ENCODE data around the gene TMEM163.
"Not testable (repeated sequence)": the region's sequence is repeated elsewhere in the genome, so short reads cannot be mapped to it uniquely, and the experiment has no call there.

TMEM163 gene

DNA sequence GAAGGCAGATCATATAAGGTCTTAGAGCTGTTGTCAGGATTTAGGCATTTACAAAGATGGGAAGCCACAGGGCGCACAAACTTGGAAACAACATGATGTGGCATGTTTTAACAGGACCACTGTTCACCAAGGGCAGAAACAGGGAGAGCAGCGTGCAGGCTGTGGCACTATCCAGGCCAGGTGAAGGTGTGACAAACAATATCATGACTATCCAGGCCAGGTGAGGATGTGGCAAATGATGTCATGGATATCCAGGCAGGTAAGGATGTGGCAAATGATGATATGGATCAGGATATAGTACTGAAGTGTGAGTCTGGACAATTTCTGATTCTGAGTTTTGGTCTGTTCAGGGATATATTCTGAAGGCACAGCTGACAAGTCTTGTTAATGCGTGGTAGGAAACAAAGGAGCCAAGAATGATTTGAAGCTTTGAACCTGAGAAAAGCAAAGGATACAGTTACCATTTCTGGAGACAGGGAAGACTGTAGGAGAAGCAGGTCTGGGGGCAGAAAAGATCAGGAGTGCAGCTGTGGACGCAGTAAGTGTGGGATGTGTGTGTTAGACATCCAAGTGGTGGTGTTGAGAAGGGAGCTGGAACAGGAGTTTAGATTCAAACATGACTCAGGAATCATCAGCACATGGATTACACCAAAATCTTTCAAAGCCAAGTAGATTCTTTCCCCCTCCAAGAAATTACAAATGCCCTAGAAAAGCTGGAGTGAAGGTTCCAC, 205.9 kb downstream of the TMEM163 start:
- DNase-seq: no peak

- DNase-seq: no peak
Measured at GRCh38 chr2:134508391-134508790, 210.4 kb downstream of the TMEM163 start.

- DNase-seq: no peak
Measured at GRCh38 chr2:134507697-134508096, 211.1 kb downstream of the TMEM163 start.

GRCh38 chr2:134507159-134507558, 211.6 kb downstream of the TMEM163 start:
- not testable (repeated sequence) for DNase-seq

DNA sequence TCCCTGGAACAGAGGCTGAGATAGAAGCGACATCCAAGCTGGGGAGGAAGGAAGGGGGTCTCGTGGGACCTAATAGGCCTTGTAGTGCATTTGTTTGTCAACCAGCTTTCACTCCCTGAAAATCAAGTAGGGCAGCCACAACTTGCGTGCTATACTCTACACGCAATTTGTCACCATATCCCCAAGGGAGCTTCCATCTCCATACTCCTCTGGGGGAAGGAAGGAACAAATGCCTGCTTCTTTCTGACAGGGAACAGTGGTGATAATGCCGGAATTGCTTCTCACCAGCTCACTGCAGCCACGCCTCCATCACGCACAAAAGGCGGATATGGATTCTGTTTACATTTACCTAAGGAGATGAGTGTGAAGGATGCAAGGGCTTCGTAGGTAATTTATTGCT, 213.4 kb downstream of the TMEM163 start:
- DNase-seq: no peak

DNA sequence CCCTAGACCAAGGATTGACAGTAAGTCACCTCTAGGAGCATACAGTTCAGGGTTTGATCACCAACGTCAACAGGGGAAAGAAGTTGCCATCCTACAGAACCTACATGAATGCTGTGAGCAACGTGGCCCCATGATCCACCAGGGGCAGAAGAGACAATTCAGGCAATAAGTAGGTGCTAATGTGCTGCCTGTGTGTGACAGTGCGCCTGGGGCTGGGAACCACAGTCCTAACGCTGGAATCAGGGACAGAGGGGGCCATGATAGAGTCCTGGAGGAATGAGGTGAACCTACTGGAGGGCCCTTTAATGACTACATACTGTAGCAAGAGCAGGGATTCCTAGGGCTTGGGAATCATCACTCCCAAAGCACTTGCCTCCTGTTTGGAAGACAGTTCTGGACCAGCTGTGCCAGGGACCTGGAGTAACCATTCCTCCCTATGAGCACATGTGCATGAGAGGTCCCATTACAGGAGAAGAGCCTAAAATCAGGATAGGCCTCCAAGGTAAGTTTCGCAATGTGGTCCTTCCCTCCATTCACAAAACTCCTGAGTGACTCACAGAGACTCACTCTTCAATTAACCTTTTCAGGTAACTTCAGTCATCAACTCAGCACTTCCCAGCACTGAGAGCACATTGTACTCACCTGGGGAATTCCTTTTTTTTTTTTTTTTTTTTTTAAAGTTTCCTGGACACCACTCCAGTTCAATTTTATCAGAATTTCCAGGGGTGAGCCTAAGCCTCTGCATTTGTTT, 214.0 kb downstream of the TMEM163 start:
- no peak for DNase-seq

- DNase-seq: no peak
Measured at GRCh38 chr2:134502104-134502503, 216.7 kb downstream of the TMEM163 start.

DNA sequence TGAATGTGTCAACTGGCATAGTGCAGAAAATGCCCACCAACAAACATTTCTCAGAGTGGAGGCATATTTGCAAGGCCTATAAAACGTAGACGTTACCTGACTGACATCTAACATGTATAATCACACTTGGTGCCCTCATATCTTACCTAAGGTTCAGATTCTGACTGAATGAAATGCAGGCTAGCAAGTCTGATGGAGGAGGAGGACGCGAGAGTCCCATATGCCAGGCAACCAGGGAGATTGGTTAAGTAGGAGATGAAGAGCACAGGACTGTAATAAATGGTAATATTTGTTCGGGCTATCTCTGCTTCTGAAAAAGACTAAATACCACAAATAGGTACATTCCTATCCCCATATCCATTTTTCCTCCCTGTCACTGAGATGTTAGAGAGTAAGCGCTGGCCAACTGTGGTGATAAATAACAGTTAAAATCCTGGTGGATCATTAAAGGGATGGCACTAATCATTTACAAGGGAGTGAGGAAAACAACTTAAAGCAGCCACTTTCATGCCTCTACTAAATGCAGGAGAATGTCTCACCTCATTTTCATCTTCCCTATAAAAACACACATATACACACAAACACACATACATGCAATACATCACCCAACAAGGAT, 217.2 kb downstream of the TMEM163 start:
- DNase-seq: no peak

- DNase-seq: no peak
Measured at GRCh38 chr2:134500211-134500935, 218.4 kb downstream of the TMEM163 start.

DNA sequence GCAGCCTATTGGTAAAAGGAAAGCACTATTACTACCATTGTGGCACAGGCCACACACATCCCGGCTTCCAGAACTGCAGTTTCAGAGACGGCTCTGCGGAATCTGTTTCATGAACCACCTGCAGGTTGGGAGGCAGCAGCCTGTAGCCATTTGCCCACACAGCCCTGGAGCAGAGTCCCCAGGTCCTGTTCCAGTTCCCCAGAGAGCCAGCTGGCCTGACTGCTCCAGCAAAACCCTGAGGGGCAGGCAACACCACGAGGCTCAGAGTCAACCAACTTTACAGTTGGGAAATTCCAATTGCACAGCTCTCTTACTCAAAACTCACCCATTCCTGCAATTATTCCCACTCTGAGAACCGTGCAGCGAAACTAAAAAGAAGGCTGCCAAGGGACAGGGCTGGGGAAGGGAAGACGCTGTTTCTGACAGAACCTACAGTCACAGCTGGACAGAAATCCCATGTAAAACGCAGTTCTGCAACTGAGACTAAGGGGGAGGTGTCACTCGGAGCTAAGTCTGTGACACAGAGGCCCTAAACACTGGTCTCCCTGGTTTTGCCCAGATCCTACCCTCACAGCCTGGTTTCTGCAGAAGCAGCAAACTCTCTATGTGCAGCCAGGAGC, 219.4 kb downstream of the TMEM163 start:
- DNase-seq: no peak

- no peak for DNase-seq
Measured at GRCh38 chr2:134498654-134499053, 220.1 kb downstream of the TMEM163 start.

DNA sequence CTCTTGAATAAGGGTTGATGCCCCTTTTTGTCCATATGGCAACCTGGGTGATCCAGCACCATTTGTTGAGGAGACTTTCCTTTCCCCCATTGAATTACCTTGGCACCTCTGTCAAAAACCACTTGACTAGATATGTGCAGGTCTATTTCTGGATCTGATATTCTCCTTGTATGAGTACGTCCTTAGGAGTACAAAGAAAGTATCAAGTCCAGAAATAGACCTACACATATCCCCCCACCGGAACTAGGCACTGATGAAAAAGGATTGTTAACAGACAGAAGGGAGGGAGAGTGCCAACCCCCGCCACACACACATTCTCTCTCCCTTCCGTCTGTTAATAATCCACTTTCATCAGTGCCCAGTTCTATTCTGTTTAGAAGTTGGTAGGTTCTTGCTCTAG, 225.0 kb downstream of the TMEM163 start:
- no peak for DNase-seq

DNA sequence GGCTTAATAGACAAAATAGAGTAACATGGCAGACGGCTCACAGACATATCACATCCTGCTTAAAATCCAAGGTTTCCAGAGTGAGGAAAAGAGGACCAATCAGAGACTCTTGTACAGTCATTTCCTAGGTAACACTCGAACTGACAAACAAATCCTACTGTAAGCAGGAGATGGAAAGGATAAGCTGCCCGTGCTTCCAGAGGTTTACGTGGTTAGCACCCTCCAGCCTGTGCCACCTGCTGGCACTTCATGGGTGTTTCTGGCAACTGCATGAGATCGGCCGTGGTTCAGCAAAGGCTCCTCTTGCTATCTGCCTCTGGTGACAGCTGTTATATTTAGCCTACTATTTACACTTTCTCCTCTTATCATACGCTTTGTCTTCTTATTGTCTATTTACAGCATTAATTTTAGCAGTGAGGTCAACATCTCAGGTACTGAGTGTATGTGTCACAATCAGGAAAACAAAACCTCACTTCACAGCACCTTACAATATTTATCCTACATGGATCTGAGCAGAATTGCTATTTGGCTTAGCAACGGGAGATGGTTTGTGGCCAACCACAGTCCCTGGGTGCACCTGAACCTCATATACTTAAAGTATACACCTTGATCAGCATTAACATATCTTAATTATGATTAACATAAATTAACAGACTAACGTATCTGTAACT, 226.9 kb downstream of the TMEM163 start:
- peak; percentile 3 for DNase-seq

GRCh38 chr2:134491022-134491421, 227.8 kb downstream of the TMEM163 start:
- DNase-seq: no peak

GRCh38 chr2:134490559-134490958, 228.2 kb downstream of the TMEM163 start:
- DNase-seq: no peak

GRCh38 chr2:134489732-134490384, 228.9 kb downstream of the TMEM163 start:
- DNase-seq: no peak

GRCh38 chr2:134482766-134483340, 235.9 kb downstream of the TMEM163 start:
- no peak for DNase-seq

GRCh38 chr2:134482131-134482723, 236.6 kb downstream of the TMEM163 start:
- no peak for DNase-seq

- DNase-seq: no peak
Measured at GRCh38 chr2:134479696-134480330, 239.0 kb downstream of the TMEM163 start.

DNA sequence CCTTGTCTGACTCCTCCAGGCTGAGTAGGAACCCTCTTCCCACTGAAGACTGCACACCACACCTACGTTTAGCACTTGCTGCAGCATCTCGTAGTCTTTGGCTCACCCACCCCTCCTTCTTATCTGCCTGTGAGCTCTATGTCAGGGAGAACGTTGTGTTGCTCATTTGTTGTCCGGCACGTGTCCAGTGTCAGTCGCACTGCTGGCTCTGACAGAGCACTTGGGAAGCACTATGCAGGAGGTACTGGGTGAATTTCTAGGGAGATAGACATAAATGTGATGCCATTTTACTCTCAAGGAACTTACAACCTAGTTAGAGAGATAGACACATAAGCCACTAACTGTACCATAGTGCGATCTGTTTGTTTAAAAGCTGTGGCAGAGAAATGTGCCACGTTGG, 241.8 kb downstream of the TMEM163 start:
- not testable (repeated sequence) for DNase-seq
